K562 (cell line): ENCODE results near the gene SSR2. TPM values are rescaled to one million over a fixed set of nuclear protein-coding genes. Genes with fewer than 3 reads are reported as not detected.

ENCODE experiments used
- CHD1 ChIP-seq: fragments of 200-600 bp; sonication (generic); IDR thresholded peaks from one replicate; pipeline ENCODE4 v1.6.1; 2012; ENCODE audit warnings: mild to moderate bottlenecking, moderate library complexity, low read length, inconsistent platforms
- LARP7 ChIP-seq: fragments of 450-650 bp; IDR thresholded peaks from 2 replicates; pipeline ENCODE4 v1.6.1; 2016
- MTA3 ChIP-seq: fragments of 450-650 bp; formaldehyde crosslinking; IDR thresholded peaks from 2 replicates; pipeline ENCODE4 v1.6.1; 2017; ENCODE audit warnings: mild to moderate bottlenecking, borderline replicate concordance
- SMARCA5 ChIP-seq: fragments of 450-650 bp; IDR thresholded peaks from 2 replicates; pipeline ENCODE4 v1.6.1; 2016
- ZFP36 ChIP-seq: fragments of 150-350 bp; IDR thresholded peaks from 2 replicates; pipeline ENCODE4 v1.6.1; 2018; ENCODE audit warnings: low read length, low read depth; ENCODE audit not compliant: partially characterized antibody
- ZNF143 ChIP-seq: sonication (generic); formaldehyde crosslinking; IDR thresholded peaks from 2 replicates; pipeline ENCODE4 v1.9.0; 2022; ENCODE audit warnings: mild to moderate bottlenecking, missing genetic modification reagents
- polyA plus RNA-seq, 8 experiments: library from polyadenylated mRNA; depleted of rRNA in 4 of 8; stranded (reverse) in 5 of 8; unstranded in 3 of 8; fragments of >200 nt; fragmentation: Nextera tagmentation in 2 of 8; fragmentation: Illumina TruSeq in 1 of 8; extraction: Ambion mirVana in 2 of 8; extraction: Trizol in 1 of 8; gene quantifications; 2 replicates each; pipeline versions ENCODE4 v1.2.1 to v1.2.3, GENCODE V29; 2011 to 2014; ENCODE audit warnings: inconsistent platforms in 1 of 8, missing spikeins in 1 of 8
- total RNA-seq, 7 experiments: library from RNA; depleted of rRNA in 6 of 7; stranded (reverse); fragments of >200 nt in 6 of 7; fragmentation: Illumina TruSeq in 2 of 7; extraction: Trizol in 2 of 7; gene quantifications; 2 replicates each; pipeline versions ENCODE4 v1.2.1 to v1.2.3, GENCODE V29; 2011 to 2021; ENCODE audit warnings: low replicate concordance in 1 of 7
- TF ChIP-seq, protein P1 (sequence below), 2 experiments: IDR thresholded peaks in 1 of 2; conservative IDR thresholded peaks in 1 of 2; 2 replicates each; pipeline ENCODE4 v1.6.1; 2016; ENCODE audit warnings: low read depth in 2 of 2, mild to moderate bottlenecking in 1 of 2, missing compliant biosample characterization in 1 of 2, missing genetic modification characterization in 1 of 2, moderate library complexity in 1 of 2
- TF ChIP-seq, protein P2 (sequence below), 2 experiments: fragments of 450-650 bp in 1 of 2; sonication (generic) in 1 of 2; formaldehyde crosslinking in 1 of 2; IDR thresholded peaks; 2 replicates each; pipeline versions ENCODE4 v1.7.1 to v1.9.0; 2016 to 2022; ENCODE audit warnings: inconsistent platforms in 1 of 2, mild to moderate bottlenecking in 1 of 2, missing genetic modification reagents in 1 of 2
- TF ChIP-seq, protein P3 (sequence below): fragments of 250-450 bp; sonication (Bioruptor Pico); IDR thresholded peaks from 2 replicates; pipeline ENCODE4 v1.8.0; 2022; ENCODE audit warnings: inconsistent platforms

Gene SSR2
- total and polyA plus RNA-seq, 9 of the 15 experiments (the other 6 are each of a cell fraction or from before 2014, with no cell fraction given), result 161 to 411 (median 240) TPM

DNA sequence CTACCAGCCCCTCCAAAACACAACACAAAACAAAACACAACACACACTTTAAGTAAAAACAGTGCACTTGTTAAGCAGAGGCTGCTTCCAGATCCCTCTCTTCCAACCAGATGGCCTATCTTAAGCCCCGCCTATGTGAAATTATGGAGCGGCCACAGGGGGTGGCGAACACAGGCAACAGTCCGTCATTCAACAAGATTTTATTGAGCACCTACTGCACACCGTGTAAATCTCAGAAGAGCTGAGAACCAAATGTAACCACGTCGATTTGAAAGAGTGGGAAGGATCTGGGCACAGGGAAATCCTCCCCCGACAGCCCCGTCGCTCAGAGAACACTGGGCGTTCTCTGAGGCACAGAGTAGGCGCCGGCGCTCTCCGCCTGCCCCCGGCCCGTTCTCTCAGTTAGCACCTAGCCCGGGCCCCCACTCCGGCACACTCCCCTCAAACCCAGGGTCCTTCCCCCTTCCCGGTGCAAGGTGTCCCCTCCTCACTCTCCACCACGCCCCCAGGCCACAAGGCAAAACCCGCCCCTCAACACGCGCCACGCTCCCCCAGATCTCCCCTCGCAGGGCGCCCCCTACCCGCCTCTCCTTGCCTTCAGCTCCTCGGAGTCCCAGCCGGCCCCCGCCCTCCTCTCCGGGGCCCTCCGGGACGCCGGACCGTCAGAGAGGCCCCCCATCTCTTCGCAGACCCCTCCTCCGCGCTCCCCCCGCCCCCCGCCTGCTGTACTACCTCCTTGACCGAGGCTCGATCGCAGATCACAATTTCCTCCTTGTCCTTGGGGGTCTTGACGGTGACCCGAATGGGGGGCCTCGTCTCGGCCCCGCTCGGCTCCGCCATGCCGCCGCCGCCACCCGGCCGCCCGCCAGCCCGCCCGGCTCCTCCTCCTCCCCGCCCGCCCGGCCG is 32.4 kb upstream of the SSR2 start (continued):
- TF ChIP-seq, protein P1, sequence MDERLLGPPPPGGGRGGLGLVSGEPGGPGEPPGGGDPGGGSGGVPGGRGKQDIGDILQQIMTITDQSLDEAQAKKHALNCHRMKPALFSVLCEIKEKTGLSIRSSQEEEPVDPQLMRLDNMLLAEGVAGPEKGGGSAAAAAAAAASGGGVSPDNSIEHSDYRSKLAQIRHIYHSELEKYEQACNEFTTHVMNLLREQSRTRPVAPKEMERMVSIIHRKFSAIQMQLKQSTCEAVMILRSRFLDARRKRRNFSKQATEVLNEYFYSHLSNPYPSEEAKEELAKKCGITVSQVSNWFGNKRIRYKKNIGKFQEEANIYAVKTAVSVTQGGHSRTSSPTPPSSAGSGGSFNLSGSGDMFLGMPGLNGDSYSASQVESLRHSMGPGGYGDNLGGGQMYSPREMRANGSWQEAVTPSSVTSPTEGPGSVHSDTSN (CRISPR knock-in tag; IDR thresholded peaks at IDR 0.05; ENCODE audit: low read depth), result no peak
- TF ChIP-seq, protein P1 (tag; conservative IDR thresholded peaks at IDR 0.05; ENCODE audit: low read depth), result peak; percentile 62
- peak; percentile 69; the same call in 1 of the 2 replicates for TF ChIP-seq MTA3
- TF ChIP-seq, protein P2, sequence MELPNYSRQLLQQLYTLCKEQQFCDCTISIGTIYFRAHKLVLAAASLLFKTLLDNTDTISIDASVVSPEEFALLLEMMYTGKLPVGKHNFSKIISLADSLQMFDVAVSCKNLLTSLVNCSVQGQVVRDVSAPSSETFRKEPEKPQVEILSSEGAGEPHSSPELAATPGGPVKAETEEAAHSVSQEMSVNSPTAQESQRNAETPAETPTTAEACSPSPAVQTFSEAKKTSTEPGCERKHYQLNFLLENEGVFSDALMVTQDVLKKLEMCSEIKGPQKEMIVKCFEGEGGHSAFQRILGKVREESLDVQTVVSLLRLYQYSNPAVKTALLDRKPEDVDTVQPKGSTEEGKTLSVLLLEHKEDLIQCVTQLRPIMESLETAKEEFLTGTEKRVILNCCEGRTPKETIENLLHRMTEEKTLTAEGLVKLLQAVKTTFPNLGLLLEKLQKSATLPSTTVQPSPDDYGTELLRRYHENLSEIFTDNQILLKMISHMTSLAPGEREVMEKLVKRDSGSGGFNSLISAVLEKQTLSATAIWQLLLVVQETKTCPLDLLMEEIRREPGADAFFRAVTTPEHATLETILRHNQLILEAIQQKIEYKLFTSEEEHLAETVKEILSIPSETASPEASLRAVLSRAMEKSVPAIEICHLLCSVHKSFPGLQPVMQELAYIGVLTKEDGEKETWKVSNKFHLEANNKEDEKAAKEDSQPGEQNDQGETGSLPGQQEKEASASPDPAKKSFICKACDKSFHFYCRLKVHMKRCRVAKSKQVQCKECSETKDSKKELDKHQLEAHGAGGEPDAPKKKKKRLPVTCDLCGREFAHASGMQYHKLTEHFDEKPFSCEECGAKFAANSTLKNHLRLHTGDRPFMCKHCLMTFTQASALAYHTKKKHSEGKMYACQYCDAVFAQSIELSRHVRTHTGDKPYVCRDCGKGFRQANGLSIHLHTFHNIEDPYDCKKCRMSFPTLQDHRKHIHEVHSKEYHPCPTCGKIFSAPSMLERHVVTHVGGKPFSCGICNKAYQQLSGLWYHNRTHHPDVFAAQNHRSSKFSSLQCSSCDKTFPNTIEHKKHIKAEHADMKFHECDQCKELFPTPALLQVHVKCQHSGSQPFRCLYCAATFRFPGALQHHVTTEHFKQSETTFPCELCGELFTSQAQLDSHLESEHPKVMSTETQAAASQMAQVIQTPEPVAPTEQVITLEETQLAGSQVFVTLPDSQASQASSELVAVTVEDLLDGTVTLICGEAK (IDR thresholded peaks at IDR 0.05), result peak; percentile 68
- TF ChIP-seq, protein P2 (CRISPR knock-in tag; IDR thresholded peaks at IDR 0.05), result no peak
- TF ChIP-seq SMARCA5, result peak; percentile 72; the same call in 1 of the 2 replicates
- peak; percentile 62 for TF ChIP-seq ZFP36
- TF ChIP-seq, protein P3, sequence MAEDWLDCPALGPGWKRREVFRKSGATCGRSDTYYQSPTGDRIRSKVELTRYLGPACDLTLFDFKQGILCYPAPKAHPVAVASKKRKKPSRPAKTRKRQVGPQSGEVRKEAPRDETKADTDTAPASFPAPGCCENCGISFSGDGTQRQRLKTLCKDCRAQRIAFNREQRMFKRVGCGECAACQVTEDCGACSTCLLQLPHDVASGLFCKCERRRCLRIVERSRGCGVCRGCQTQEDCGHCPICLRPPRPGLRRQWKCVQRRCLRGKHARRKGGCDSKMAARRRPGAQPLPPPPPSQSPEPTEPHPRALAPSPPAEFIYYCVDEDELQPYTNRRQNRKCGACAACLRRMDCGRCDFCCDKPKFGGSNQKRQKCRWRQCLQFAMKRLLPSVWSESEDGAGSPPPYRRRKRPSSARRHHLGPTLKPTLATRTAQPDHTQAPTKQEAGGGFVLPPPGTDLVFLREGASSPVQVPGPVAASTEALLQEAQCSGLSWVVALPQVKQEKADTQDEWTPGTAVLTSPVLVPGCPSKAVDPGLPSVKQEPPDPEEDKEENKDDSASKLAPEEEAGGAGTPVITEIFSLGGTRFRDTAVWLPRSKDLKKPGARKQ (CRISPR knock-in tag), result no peak
- no peak for TF ChIP-seq CHD1
- 0 out of 2 replicates have a peak, but pooled peaks have one; percentile 54 for TF ChIP-seq LARP7
- TF ChIP-seq ZNF143 (CRISPR knock-in tag), result 0 out of 2 replicates have a peak, but pooled peaks have one; percentile 19
